Measurements from ENCODE around the gene RNASEL. TPM values are rescaled to one million over a fixed set of nuclear protein-coding genes. Genes with fewer than 3 reads are reported as not detected.

Gene RNASEL
- total RNA-seq, 1 donor from 2014 or later, result 6.2 TPM

- Histone ChIP-seq H3K79me2 (ENCODE audit: low read depth) (no peaks in the 10 kb centered on the region), H3K4me1 (no peaks in the 10 kb centered on the region), H3F3A (ENCODE audit: low read depth) (no peaks in the 10 kb centered on the region), H4K20me1 (ENCODE audit: low read depth) (no peaks in the 10 kb centered on the region), H3K27me3 (no peaks in the 10 kb centered on the region), H3K36me3 (no peaks in the 10 kb centered on the region), H3K9me3 (ENCODE audit: low read depth) (peaks cover 3% of the 10 kb centered on the region), H3K27ac (no peak overlapping the region), H3K4me3 (no peak overlapping the region), H3K4me2 (peak overlapping the region; percentile 79), H3K9ac (no peak overlapping the region), H2AFZ (replicated peaks) (peak overlapping the region; percentile 97)
- no peak for TF ChIP-seq EZH2phosphoT487 (IDR thresholded peaks at IDR 0.05)
- no peak for TF ChIP-seq CTCF (IDR thresholded peaks at IDR 0.05)
- no peak for TF ChIP-seq EZH2 (IDR thresholded peaks at IDR 0.05)
- H3K27ac Mint-ChIP-seq, result no peak overlapping the region
- H3K36me3 Mint-ChIP-seq, result no peaks in the 10 kb centered on the region
- peak overlapping the region; percentile 14 for H3K4me3 Mint-ChIP-seq
- H3K9me3 Mint-ChIP-seq, result no peaks in the 10 kb centered on the region
- peaks cover 14% of the 10 kb centered on the region for H3K4me1 Mint-ChIP-seq
- H3K27me3 Mint-ChIP-seq (ENCODE audit: insufficient read depth, low read depth), result peaks cover 6% of the 10 kb centered on the region
- no peak for DNase-seq (ENCODE audit: low spot score)
Measured at GRCh38 chr1:182589520-182589919, 464 bp upstream of the RNASEL start.

- no peak overlapping the region for H2AFZ ChIP-seq (replicated peaks)
Measured at GRCh38 chr1:182587666-182588499, 1.2 kb downstream of the RNASEL start.

GRCh38 chr1:182587093-182587492 lies 2.0 kb downstream of the RNASEL start:
- no peak overlapping the region for H2AFZ ChIP-seq (replicated peaks)
- Mint-ChIP-seq H3K9me3 (no peaks in the 10 kb centered on the region), H3K4me3 (no peak overlapping the region), H3K27ac (no peak overlapping the region), H3K4me1 (peaks cover 14% of the 10 kb centered on the region), H3K27me3 (ENCODE audit: insufficient read depth, low read depth) (peaks cover 5% of the 10 kb centered on the region), H3K36me3 (no peaks in the 10 kb centered on the region)
- no peaks in the 10 kb centered on the region for H4K20me1 ChIP-seq (ENCODE audit: low read depth)
- no peaks in the 10 kb centered on the region for H3K36me3 ChIP-seq
- H3K79me2 ChIP-seq (ENCODE audit: low read depth), result no peaks in the 10 kb centered on the region
- no peaks in the 10 kb centered on the region for H3K4me1 ChIP-seq
- no peak overlapping the region for H3K4me3 ChIP-seq
- H3K9ac ChIP-seq, result no peak overlapping the region
- H3K4me2 ChIP-seq, result no peak overlapping the region
- no peak for DNase-seq (ENCODE audit: low spot score)
- no peaks in the 10 kb centered on the region for H3F3A ChIP-seq (ENCODE audit: low read depth)
- TF ChIP-seq CTCF (IDR thresholded peaks at IDR 0.05) (no peak), EZH2phosphoT487 (IDR thresholded peaks at IDR 0.05) (no peak), EZH2 (IDR thresholded peaks at IDR 0.05) (no peak)
- peaks cover 3% of the 10 kb centered on the region for H3K9me3 ChIP-seq (ENCODE audit: low read depth)
- H3K27ac ChIP-seq, result no peak overlapping the region
- H3K27me3 ChIP-seq, result no peaks in the 10 kb centered on the region

More at GRCh38 chr1:182587666-182588499, 1.2 kb downstream of the RNASEL start:
- H3F3A ChIP-seq (ENCODE audit: low read depth), result no peaks in the 10 kb centered on the region
- H3K4me2 ChIP-seq, result peak overlapping the region; percentile 79
- peaks cover 3% of the 10 kb centered on the region for H3K9me3 ChIP-seq (ENCODE audit: low read depth)
- H3K4me1 ChIP-seq, result no peaks in the 10 kb centered on the region
- no peak overlapping the region for H3K27ac Mint-ChIP-seq
- H3K36me3 ChIP-seq, result no peaks in the 10 kb centered on the region
- no peak overlapping the region for H3K9ac ChIP-seq
- H4K20me1 ChIP-seq (ENCODE audit: low read depth), result no peaks in the 10 kb centered on the region
- no peak overlapping the region for H3K27ac ChIP-seq
- no peaks in the 10 kb centered on the region for H3K9me3 Mint-ChIP-seq
- TF ChIP-seq CTCF (IDR thresholded peaks at IDR 0.05), result no peak
- no peak for TF ChIP-seq EZH2 (IDR thresholded peaks at IDR 0.05)
- no peak for TF ChIP-seq EZH2phosphoT487 (IDR thresholded peaks at IDR 0.05)
- H3K4me1 Mint-ChIP-seq, result peaks cover 14% of the 10 kb centered on the region
- no peaks in the 10 kb centered on the region for H3K79me2 ChIP-seq (ENCODE audit: low read depth)
- no peaks in the 10 kb centered on the region for H3K27me3 ChIP-seq
- peaks cover 6% of the 10 kb centered on the region for H3K27me3 Mint-ChIP-seq (ENCODE audit: insufficient read depth, low read depth)
- H3K36me3 Mint-ChIP-seq, result no peaks in the 10 kb centered on the region
- peak overlapping the region; percentile 47 for H3K4me3 ChIP-seq
- H3K4me3 Mint-ChIP-seq, result no peak overlapping the region
- DNase-seq (ENCODE audit: low spot score), result no peak

Measured in neural progenitor cell (in vitro differentiated cells).